SHP77 treated with DMSO at 0.1 percent for 48 hours (cell line): ENCODE data around the gene CADM2.

Source experiments
- DNase-seq: peaks from one replicate; lab custom pipeline; 2025; lab: John Stamatoyannopoulos, UW

CADM2 gene

DNA sequence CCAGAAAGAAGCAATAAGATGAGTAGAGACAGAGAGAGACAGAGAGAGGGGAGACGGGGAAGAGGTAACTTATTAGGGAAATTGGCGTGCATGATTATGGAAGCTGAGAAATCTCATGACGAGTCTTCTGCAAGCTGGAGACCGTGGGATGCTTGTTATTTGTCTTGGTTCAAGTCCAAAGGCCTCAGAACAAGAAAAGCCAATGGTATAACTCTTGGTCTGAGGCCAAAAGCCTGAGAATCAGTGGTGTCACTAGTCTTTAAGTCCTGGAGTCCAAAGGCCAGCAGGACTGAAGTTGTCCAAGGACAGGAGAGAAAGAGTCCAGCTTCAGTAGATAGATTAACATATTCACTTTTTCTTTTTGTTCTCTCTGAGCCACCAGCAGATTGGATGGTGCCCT, 613.6 kb downstream of the CADM2 start:
- DNase-seq = no peak

DNA sequence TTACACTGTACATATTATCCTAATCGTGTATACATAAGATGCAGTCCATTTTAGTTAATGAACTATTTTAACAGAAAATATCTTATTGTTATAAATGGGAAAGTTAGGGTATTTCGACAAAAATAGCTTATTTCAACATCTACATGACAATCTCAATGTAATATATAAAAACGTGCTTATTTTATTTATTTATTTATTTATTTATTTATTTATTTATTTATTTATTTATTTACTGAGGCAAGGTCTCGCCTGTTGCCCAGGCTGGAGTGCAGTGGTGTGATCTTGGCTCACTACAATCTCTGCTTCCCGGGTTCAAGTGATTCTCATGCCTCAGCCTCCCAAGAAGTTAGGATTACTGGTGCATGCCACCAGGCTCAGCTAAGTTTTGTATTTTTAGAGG, 614.2 kb downstream of the CADM2 start:
- no peak for DNase-seq

DNA sequence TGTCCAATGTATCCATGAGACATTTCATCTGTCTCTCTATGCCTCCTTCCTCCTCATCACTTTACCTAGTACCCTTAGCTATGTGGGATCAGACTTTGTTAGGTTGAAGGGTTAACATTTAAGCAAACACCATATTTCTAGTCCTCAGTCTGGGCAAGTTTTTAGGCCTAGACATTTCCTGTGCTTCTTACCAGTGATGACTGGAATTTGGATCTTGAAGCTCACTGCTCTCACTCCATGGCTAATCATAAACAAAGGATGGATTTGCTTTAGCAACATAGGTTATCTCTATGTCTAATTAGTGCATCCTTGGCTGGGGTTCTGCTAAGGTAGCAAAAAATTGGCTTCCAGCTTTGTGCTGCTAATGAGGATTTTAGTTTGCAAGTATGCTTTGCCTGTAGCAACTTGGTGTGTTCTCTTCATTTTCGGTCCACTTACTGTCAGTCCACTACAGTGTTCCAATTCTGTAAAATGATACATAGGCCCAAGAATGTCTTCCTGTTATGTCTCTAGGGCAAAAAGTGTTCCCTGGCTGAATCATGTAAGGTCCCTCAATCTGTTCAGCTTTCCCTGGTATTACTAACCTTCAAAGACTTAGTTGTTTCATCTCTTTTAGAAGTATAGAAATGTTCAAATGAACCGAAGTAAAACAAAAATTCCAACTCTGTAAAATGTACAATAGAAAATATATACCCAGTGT, 615.4 kb downstream of the CADM2 start:
- no peak for DNase-seq

DNA sequence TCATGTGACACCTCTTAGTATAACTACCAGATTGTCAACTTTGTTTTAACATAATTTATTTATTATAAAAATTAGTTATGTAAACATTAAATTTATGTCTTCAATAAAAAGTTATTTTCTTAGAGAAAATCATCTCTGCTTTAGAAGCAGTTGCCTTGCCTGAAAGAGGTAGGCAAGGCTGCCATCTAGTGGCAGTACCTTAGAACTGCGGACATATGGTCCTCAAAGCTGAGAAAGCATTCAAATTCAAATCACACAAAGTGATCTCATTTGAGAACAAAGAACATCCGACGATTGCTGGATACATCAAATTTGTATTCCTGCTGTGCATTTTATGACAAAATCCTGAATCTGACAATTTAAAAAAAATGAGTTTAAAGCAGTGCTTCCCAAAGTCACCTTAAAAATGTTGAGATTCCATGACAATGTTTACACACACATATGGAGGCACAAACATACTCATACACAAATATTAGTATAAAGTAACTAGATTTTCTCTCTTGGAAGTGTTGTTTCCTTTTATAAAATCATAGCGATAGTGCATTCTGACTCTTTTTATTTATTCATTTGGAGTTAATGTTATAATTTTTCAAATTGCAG, 617.4 kb downstream of the CADM2 start:
- DNase-seq = no peak

- DNase-seq = no peak
These were observed 618.0 kb downstream of the CADM2 start for GRCh38 chr3:85576697-85577200.

DNA sequence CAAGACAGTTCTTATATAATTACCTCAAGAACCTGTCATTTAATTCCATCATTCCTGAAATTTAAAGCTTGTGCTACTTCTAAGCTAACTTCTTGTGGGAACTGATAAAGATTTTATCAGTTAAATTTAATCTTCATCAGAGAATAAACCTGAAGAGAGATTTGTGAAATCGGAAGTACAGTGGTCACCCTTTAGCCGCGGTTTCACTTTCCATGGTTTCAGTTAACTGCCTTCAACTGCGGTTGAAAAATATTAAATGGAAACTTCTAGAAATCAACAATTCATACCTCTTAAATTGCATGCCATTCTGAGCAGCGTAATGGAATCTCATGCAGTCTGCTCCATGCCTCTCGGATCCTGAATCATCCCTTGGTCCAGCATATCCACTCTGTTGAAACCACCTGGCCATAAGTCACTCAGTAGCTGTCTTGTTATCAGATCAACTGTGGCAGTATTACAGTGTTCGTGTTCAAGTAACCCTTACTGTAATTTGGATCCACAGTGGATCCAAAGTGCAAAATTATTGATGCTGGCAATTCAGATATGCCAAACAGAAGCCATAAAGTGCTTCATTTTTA, 626.1 kb downstream of the CADM2 start:
- DNase-seq = no peak

DNA sequence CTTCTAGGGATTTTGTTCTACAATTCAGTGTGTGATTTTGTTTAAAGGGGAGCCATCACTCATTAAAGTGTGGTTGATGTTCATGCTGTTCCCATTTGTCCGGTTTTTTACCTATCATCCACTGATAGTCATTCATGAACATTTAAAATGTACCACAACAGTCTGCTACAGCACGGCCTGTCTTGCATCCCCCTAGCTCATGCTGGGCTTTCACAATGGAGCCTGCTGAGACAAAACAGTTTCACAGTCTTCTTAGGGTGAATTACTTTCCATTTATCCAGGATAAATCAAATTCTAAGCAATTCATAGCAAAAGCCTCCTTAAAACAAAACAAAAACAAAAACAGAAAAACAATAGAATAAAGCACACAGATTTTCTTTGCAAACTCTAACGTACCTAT, 627.2 kb downstream of the CADM2 start:
- DNase-seq = no peak

GRCh38 chr3:85589145-85589544, 630.4 kb downstream of the CADM2 start:
- DNase-seq = no peak

GRCh38 chr3:85591451-85591850, 632.7 kb downstream of the CADM2 start:
- DNase-seq = no peak

DNA sequence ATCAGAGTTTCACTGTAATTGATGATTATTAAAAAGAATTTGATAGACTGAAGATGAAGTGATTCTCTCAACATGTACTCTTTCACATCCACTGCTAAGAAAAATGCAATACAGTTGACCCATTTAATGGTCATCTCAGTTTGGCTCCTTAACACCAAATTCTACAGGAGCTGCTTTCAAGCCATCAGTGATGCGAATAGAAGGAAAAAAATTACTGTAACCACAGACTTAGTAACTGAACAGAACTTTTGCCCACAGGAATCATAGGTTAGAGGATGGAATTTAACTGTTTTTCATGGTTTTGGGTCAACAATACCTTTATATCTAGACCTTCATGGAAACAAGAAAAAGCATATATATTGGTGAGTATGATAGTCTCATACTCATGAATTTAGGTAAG, 633.5 kb downstream of the CADM2 start:
- DNase-seq = no peak

GRCh38 chr3:85594676-85595075, 635.9 kb downstream of the CADM2 start:
- DNase-seq = no peak

GRCh38 chr3:85603378-85603777, 644.6 kb downstream of the CADM2 start:
- no peak for DNase-seq

DNA sequence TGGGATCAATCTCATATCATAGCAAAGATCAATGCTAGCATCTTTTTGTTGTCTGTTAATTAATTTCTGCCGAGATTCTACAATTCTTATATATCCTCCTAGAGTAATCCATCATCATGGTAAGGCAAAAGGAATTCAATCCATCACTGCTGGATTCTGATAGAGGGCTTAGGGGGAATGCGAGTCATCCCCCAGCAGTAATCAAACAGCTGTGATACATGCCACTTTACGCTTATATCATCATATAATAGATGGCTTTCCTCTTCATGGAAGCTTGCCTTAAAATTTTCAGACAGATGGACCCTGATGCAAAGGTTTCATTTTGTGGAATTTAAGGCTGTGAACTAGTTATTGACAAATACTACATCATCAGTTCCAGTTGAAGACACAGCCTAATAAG, 645.9 kb downstream of the CADM2 start:
- no peak for DNase-seq

- no peak for DNase-seq
These were observed 646.3 kb downstream of the CADM2 start for GRCh38 chr3:85605066-85605465.

DNA sequence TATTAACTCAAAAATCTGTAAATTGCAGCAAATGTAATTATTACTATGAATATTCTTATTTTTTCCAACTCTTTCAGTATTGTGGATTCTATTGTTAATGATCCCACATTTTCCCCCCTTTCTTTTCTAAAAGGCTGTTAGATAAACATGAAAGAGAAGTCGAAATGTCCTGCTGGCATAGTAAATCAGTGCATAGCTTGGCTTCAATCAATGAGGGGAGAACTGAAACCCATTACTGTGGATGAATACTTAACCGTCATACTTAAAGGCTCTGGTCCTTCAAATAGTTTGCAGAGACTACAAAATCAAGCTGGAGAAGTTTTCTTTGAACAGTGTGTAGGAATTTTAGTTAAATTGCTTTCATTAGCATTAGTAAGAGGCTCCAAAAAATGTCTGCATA, 667.9 kb downstream of the CADM2 start:
- no peak for DNase-seq

GRCh38 chr3:85627932-85628331, 669.1 kb downstream of the CADM2 start:
- no peak for DNase-seq

GRCh38 chr3:85631070-85631469, 672.3 kb downstream of the CADM2 start:
- DNase-seq = no peak

DNA sequence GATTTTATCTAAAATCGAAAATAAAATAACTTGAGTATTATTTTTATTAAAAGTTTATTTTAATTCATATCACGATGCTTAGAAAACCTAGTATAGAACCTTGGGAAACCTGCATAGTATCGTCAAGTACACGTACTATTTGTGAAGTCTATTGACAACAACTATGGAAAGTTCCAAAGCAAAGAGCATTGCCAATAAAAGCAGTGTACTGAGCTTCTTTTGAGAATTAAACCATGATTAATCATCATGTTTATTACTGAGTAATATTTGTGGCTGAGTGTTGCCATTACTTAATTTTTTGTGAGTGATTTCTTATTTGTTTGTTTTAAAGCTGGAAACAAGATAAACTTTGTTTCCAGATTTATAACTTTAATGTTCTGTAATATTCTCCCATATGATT, 674.1 kb downstream of the CADM2 start:
- DNase-seq = no peak

GRCh38 chr3:85652360-85652759, 693.6 kb downstream of the CADM2 start:
- no peak for DNase-seq

- DNase-seq = no peak
These were observed 701.7 kb downstream of the CADM2 start for GRCh38 chr3:85660451-85660850.

DNA sequence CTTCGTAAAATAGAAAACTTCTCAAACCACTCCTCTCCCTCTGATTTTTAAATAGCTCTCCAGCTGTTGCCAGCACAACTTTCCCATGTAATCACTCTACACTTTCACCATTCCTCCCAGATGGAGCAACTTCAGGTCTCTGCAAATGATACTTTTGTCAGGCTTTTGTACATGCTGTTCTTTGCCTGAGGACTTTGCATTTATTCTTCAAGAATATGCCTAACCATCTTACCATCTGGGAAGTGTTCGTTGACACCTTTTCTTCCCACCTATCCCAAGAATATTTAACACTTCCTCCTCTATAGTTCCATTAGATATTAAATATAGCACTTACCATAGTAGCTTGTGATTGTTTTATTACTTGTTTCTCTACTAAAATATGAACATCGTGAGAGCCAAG, 703.7 kb downstream of the CADM2 start:
- no peak for DNase-seq

DNA sequence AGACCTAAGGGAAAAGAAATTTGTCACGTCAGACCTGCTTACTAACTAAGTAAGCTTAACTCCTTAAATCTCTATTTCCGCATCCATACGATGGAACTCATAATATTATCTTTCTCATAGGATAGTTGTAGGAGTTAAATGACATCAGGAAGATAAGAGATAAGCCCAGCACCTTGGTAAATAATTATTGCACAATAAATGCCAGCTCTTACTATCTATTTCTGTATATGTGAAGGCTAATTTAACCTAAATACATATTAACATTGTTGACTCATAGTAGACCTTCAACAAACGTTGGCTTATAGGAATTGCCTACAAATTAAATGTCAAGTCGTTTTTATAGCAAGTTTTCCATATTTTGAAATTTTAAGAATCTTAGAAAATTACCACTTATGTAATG, 709.0 kb downstream of the CADM2 start:
- DNase-seq = no peak

- no peak for DNase-seq
These were observed 711.9 kb downstream of the CADM2 start for GRCh38 chr3:85670634-85671205.
